Measurements from ENCODE around the gene TMEM14B. TPM values are rescaled to one million over a fixed set of nuclear protein-coding genes. Genes with fewer than 3 reads are reported as not detected.

The TMEM14B gene
- total and polyA plus RNA-seq, 9 of the 15 experiments (the other 6 are each of a cell fraction or from before 2014, with no cell fraction given), result 174 to 862 (median 263) TPM

DNA sequence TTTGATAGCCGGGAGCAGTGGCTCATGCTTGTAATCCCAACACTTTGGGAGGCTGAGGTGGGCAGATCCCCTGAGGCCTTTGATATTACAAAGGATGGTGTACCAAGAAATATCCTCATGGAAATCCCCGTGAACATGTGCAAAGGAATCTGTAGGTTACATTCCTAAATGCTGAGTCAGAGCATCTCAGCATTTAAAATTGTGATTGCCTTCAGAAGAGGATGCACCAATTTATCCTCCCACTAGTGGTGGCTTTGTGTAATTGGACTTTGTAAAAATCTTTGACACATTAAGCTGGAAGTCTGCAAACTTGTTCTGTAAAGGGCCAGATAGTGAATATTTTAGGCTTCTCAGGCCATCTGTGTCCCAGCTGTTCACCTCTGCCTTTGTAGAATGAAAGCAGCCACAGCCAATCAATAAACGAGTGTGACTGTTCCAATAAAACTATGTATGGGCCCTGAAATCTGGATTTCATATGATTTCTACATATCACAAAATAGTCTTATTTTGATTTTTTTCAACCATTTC, 11.8 kb downstream of the TMEM14B start (continued):
- TF ChIP-seq, protein P1, sequence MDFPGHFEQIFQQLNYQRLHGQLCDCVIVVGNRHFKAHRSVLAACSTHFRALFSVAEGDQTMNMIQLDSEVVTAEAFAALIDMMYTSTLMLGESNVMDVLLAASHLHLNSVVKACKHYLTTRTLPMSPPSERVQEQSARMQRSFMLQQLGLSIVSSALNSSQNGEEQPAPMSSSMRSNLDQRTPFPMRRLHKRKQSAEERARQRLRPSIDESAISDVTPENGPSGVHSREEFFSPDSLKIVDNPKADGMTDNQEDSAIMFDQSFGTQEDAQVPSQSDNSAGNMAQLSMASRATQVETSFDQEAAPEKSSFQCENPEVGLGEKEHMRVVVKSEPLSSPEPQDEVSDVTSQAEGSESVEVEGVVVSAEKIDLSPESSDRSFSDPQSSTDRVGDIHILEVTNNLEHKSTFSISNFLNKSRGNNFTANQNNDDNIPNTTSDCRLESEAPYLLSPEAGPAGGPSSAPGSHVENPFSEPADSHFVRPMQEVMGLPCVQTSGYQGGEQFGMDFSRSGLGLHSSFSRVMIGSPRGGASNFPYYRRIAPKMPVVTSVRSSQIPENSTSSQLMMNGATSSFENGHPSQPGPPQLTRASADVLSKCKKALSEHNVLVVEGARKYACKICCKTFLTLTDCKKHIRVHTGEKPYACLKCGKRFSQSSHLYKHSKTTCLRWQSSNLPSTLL (IDR thresholded peaks at IDR 0.05), result no peak
- TF ChIP-seq NR2C2 (CRISPR knock-in tag; IDR thresholded peaks at IDR 0.05) (no peak), NR2C2 (tag; IDR thresholded peaks at IDR 0.05) (no peak), SRSF1 (IDR thresholded peaks at IDR 0.05; ENCODE audit: low read depth, low read length) (no peak), ZFP1 (CRISPR knock-in tag; IDR thresholded peaks at IDR 0.05) (no peak), ZNF134 (CRISPR knock-in tag; conservative IDR thresholded peaks at IDR 0.05) (no peak), SNRNP70 (optimal IDR thresholded peaks at IDR 0.05; ENCODE audit: low read depth, low read length) (no peak), ZNF707 (CRISPR knock-in tag; conservative IDR thresholded peaks at IDR 0.05) (no peak)
- TF ChIP-seq, protein P2, sequence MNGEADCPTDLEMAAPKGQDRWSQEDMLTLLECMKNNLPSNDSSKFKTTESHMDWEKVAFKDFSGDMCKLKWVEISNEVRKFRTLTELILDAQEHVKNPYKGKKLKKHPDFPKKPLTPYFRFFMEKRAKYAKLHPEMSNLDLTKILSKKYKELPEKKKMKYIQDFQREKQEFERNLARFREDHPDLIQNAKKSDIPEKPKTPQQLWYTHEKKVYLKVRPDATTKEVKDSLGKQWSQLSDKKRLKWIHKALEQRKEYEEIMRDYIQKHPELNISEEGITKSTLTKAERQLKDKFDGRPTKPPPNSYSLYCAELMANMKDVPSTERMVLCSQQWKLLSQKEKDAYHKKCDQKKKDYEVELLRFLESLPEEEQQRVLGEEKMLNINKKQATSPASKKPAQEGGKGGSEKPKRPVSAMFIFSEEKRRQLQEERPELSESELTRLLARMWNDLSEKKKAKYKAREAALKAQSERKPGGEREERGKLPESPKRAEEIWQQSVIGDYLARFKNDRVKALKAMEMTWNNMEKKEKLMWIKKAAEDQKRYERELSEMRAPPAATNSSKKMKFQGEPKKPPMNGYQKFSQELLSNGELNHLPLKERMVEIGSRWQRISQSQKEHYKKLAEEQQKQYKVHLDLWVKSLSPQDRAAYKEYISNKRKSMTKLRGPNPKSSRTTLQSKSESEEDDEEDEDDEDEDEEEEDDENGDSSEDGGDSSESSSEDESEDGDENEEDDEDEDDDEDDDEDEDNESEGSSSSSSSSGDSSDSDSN (IDR thresholded peaks at IDR 0.05; ENCODE audit: borderline replicate concordance in 1 of 2, low read depth in 2 of 2, low read length in 2 of 2), result no peak
- TF ChIP-seq, protein P3, sequence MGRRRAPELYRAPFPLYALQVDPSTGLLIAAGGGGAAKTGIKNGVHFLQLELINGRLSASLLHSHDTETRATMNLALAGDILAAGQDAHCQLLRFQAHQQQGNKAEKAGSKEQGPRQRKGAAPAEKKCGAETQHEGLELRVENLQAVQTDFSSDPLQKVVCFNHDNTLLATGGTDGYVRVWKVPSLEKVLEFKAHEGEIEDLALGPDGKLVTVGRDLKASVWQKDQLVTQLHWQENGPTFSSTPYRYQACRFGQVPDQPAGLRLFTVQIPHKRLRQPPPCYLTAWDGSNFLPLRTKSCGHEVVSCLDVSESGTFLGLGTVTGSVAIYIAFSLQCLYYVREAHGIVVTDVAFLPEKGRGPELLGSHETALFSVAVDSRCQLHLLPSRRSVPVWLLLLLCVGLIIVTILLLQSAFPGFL (CRISPR knock-in tag; IDR thresholded peaks at IDR 0.05), result no peak
- TF ChIP-seq, protein P4, sequence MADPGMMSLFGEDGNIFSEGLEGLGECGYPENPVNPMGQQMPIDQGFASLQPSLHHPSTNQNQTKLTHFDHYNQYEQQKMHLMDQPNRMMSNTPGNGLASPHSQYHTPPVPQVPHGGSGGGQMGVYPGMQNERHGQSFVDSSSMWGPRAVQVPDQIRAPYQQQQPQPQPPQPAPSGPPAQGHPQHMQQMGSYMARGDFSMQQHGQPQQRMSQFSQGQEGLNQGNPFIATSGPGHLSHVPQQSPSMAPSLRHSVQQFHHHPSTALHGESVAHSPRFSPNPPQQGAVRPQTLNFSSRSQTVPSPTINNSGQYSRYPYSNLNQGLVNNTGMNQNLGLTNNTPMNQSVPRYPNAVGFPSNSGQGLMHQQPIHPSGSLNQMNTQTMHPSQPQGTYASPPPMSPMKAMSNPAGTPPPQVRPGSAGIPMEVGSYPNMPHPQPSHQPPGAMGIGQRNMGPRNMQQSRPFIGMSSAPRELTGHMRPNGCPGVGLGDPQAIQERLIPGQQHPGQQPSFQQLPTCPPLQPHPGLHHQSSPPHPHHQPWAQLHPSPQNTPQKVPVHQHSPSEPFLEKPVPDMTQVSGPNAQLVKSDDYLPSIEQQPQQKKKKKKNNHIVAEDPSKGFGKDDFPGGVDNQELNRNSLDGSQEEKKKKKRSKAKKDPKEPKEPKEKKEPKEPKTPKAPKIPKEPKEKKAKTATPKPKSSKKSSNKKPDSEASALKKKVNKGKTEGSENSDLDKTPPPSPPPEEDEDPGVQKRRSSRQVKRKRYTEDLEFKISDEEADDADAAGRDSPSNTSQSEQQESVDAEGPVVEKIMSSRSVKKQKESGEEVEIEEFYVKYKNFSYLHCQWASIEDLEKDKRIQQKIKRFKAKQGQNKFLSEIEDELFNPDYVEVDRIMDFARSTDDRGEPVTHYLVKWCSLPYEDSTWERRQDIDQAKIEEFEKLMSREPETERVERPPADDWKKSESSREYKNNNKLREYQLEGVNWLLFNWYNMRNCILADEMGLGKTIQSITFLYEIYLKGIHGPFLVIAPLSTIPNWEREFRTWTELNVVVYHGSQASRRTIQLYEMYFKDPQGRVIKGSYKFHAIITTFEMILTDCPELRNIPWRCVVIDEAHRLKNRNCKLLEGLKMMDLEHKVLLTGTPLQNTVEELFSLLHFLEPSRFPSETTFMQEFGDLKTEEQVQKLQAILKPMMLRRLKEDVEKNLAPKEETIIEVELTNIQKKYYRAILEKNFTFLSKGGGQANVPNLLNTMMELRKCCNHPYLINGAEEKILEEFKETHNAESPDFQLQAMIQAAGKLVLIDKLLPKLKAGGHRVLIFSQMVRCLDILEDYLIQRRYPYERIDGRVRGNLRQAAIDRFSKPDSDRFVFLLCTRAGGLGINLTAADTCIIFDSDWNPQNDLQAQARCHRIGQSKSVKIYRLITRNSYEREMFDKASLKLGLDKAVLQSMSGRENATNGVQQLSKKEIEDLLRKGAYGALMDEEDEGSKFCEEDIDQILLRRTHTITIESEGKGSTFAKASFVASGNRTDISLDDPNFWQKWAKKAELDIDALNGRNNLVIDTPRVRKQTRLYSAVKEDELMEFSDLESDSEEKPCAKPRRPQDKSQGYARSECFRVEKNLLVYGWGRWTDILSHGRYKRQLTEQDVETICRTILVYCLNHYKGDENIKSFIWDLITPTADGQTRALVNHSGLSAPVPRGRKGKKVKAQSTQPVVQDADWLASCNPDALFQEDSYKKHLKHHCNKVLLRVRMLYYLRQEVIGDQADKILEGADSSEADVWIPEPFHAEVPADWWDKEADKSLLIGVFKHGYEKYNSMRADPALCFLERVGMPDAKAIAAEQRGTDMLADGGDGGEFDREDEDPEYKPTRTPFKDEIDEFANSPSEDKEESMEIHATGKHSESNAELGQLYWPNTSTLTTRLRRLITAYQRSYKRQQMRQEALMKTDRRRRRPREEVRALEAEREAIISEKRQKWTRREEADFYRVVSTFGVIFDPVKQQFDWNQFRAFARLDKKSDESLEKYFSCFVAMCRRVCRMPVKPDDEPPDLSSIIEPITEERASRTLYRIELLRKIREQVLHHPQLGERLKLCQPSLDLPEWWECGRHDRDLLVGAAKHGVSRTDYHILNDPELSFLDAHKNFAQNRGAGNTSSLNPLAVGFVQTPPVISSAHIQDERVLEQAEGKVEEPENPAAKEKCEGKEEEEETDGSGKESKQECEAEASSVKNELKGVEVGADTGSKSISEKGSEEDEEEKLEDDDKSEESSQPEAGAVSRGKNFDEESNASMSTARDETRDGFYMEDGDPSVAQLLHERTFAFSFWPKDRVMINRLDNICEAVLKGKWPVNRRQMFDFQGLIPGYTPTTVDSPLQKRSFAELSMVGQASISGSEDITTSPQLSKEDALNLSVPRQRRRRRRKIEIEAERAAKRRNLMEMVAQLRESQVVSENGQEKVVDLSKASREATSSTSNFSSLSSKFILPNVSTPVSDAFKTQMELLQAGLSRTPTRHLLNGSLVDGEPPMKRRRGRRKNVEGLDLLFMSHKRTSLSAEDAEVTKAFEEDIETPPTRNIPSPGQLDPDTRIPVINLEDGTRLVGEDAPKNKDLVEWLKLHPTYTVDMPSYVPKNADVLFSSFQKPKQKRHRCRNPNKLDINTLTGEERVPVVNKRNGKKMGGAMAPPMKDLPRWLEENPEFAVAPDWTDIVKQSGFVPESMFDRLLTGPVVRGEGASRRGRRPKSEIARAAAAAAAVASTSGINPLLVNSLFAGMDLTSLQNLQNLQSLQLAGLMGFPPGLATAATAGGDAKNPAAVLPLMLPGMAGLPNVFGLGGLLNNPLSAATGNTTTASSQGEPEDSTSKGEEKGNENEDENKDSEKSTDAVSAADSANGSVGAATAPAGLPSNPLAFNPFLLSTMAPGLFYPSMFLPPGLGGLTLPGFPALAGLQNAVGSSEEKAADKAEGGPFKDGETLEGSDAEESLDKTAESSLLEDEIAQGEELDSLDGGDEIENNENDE (IDR thresholded peaks at IDR 0.05; ENCODE audit: low read depth, low read length), result no peak
